HG02678 (cell line): ENCODE measurements around the gene HLA-DMB.
A peak's percentile ranks its signal among the peaks of the same experiment; 100 is the strongest.

Experiments used
- ATAC-seq: cut with Tn5 transposase; IDR thresholded peaks from one replicate; pipeline ENCODE4 v1.9.1; 2021; ENCODE audit warnings: mild to moderate bottlenecking, moderate library complexity; ENCODE audit not compliant: unreplicated experiment

HLA-DMB gene

GRCh38 chr6:32931211-32931610, 9.6 kb downstream of the HLA-DMB start:
- no peak for ATAC-seq

- ATAC-seq, result no peak
Observed at GRCh38 chr6:32922083-32922482, 18.7 kb downstream of the HLA-DMB start.

- ATAC-seq, result no peak
Observed at GRCh38 chr6:32920715-32921114, 20.1 kb downstream of the HLA-DMB start.

- no peak for ATAC-seq
Observed at GRCh38 chr6:32912951-32913350, 27.9 kb downstream of the HLA-DMB start.

- ATAC-seq, result no peak
Observed at GRCh38 chr6:32908897-32909296, 31.9 kb downstream of the HLA-DMB start.

GRCh38 chr6:32906539-32906938, 34.3 kb downstream of the HLA-DMB start:
- ATAC-seq, result no peak

- no peak for ATAC-seq
Observed at GRCh38 chr6:32905078-32905477, 35.8 kb downstream of the HLA-DMB start.

- no peak for ATAC-seq
Observed at GRCh38 chr6:32903952-32904351, 36.9 kb downstream of the HLA-DMB start.

GRCh38 chr6:32895006-32895345, 45.9 kb downstream of the HLA-DMB start:
- ATAC-seq, result no peak

GRCh38 chr6:32894085-32895005, 46.5 kb downstream of the HLA-DMB start:
- peak; percentile 99 for ATAC-seq

- no peak for ATAC-seq
Observed at GRCh38 chr6:32890831-32891230, 50.0 kb downstream of the HLA-DMB start.

- ATAC-seq, result no peak
Observed at GRCh38 chr6:32889533-32889932, 51.3 kb downstream of the HLA-DMB start.

GRCh38 chr6:32888576-32888975, 52.3 kb downstream of the HLA-DMB start:
- ATAC-seq, result no peak

GRCh38 chr6:32887616-32888015, 53.2 kb downstream of the HLA-DMB start:
- no peak for ATAC-seq

- no peak for ATAC-seq
Observed at GRCh38 chr6:32886681-32887383, 54.0 kb downstream of the HLA-DMB start.

GRCh38 chr6:32885698-32886286, 55.0 kb downstream of the HLA-DMB start:
- ATAC-seq, result no peak
